Stimulated activated CD4-positive, alpha-beta T cell treated with anti-CD3 and anti-CD28 coated beads, TNF-alpha, amount 100 ng/mL, for 24 hours (primary cell): ENCODE measurements around the gene PEDS1.
"Not testable (repeated sequence)": the region's sequence is repeated elsewhere in the genome, so short reads cannot be mapped to it uniquely, and the experiment has no call there.

ENCODE experiments used
- DNase-seq, 3 experiments: peaks; one replicate each; pipeline ENCODE4 v3.0.0-alpha.2; 2020; ENCODE audit warnings: low read depth in 3 of 3

PEDS1 gene

DNA sequence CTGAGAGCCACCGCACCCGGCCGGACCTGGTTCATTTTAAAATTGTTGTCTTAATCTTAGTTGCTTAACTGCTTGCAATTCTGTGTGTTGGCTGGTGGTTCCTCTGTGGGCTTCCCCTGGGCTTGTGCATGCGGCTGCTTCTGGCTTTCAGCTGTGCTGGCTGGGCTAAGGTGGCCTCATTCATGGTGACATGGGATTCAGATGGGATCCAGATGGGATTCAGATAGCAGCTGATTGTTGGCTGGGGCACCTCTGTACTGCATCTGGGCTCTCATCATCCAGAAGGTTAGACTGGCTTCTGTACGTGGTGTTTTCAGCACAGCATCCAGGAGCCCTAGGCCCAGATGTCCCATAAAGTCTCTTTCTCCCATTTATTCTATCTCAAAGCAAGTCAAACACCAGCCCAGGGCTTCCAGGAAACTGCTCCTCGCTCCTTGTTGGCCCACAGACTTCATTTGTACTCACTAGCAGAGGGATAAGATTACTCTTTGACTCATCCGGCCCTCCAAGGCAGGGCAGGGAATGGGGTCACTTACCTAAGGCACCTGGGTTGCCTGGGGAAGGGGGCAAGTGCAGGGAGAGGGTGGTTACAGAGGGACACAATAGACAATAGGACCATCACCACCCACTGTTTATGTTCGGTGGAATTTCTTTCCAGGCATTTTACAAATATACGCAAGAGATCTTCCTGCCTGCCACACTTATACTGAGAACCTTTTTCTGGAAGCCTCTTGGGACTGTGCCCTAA is 10.2 kb upstream of the PEDS1 start:
- no peak for DNase-seq

DNA sequence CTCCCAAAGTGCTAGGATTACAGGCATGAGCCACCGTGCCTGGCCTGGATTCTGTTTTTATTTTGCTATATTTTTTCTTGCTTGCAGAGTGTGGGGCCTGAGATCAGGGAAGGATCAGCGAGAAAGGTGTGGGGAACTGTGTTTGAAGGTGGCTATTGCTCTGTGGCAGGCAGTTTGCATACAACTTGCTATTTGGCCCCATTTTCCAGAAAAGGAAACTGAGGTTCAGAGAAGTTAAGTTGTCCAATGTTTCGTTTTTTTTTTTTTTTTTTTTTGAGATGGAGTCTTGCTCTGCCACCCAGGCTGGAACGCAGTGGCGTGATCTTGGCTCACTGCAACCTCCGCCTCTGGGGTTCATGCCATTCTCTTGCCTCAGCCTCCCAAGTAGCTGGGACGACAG is 8.0 kb upstream of the PEDS1 start:
- not testable (repeated sequence) for DNase-seq

DNA sequence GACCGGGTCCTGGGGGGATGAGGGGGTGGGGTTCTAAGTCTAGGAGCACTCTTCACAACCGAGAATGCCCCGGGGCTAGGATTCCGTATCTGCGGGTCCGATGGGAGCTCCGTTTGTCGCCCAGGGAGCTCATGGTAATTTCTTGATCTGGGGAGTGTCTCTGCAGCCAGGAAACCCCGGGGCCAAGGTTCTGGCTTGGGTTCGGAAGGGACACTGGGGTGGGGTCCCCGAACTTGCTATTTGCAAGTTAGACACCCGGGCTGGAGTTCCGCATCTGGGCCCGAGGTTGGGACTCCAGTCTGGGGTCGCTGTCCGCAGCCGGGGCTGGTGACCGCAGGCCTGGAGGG is 397 bp downstream of the PEDS1 start:
- no peak for DNase-seq

DNA sequence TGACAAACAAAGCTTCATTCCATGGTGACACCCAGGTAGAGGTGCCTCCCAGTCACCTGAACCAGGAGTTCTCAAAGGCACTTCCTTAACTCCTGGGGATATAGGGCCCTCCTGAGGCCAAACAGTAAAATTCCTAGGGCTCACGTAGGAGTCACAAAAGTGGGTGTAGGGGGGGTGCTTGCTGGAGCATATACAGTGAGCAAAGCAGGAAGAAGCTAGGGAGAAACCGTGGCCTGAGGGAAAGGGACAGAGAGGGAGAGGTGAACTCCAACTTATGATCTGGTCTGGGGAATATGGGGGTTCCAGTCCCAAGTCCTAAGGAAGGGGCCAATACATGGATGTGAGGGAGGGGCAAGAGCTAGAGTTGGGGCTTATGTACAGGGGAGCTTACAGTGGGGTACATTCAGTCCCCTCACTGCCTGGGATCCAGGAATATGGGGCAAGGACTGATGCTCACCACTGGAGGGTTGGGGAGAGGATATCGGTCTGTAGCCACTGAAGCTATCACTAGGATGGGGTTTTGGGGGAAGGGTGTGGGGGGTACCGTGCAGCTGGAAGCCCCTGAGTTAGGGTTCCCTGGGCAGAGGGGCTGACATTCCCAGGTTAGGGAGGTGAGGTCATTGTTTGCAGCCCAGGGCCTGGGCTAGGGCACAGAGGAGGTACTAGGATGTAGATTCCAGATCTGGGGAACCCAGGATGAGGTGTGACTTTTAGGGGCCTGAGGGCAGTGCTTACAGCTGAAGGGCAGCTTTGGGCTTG is 950 bp downstream of the PEDS1 start:
- no peak for DNase-seq

DNA sequence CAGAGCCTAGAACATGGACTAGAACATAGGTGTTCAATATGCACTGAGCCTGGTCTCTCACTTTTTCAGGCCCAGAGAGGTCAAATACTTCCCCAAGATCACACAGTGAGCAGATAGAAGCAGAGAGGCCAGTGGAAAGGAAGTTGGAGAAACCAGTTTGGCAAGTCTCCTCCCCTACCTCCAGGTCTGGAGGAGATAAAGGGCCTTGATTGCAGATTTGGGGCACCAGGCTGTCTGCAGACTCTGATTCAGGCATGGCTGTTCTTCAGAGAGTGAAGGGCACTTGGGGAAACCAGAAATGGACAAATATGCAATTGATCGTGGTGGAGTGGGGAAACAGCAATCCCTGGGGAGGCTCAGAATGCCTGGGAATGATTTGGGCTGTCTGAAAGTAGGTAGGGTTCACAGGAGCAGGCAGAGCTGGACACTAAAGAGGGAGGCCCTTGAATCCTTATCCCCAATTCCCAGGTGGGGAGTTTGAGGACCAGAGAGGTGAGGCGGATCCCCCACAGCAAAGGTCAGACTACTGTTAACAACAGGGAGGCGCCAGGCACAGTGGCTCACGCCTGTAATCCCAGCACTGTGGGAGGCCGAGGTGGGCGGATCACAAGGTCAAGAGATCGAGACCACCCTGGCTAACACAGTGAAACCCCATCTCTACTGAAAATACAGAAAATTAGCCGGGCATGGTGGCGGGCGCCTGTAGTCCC is 2.3 kb downstream of the PEDS1 start:
- no peak for DNase-seq

DNA sequence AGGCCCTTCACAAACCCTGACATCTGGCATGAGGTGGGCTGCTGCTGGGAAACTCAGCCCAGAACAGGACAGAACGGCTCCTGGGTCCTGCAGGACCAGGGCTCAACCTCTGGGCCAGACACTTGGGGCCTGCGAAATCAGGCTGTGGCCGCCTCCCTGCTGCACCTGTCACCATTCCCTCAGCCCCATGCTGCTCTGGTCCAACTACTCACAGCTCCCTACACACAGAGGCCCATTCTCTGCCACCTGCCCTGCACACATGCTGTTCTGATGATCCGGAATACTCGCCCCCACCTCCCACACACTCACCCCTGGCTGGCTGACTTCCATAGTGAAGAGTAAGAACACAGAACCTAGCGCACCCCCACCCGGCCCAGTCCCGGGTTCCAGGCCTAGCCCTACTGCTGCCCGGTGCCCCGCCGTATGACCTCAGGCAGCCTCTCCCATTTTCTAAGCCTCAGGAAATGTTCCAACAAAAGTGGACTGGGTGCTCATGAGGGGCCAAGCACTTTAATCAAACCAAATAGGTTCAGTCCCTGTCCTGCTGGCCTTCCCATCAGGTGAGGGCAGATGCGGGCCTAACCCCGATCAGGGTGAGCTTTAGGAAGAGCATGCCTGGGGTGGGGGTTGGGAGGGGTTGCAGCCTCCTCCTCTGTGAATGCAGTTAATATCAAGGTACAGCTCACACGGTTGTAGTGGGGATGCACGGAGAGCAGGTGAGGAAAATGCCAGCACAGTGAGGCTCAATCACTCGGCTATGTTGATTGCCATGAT is 3.9 kb downstream of the PEDS1 start:
- no peak for DNase-seq

DNA sequence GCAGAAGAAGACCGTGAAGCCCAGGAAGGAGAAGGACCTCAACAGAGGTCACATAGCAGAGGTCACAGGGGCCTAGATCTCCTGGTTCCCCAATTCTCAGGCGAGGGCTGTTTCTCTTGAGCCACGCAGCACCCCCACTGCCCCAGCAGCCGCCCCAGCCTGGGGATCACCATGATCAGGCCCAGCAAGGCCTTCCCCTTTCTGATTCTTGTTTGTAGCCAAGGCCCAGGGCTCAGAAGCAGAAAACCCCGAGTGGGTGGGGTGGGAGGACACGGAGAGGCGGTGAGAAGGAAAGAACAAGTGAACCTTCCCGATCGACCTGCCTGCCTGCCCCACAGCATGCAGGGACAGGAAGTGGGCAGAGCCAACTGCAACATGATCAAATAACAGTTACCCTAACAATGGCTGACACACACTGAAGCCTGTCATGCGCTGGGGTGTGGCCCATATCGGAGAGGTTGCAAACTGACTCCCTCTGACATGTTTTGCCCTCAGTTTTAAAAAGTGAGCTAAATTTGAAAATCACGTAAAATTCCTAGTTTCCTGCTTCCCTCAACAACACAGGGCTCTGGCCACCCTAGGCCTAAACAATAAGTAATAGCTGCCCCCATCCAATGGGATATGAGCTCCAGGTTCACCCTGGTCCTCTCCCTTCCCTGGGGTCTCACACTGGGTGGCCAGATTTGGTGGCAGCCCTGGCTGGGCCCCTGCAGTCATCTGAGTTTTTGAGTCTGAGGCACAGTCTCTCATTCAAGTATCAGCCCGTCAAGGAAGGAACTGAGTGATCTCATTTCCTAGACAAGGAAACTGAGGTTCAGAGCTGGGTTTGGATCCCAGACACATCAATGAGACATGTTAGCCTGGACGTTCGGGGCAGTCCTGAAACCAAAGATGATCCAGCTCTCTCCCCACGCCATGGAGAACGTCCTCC is 6.5 kb downstream of the PEDS1 start:
- peak; percentile 47 to 69 (median 59) for DNase-seq

DNA sequence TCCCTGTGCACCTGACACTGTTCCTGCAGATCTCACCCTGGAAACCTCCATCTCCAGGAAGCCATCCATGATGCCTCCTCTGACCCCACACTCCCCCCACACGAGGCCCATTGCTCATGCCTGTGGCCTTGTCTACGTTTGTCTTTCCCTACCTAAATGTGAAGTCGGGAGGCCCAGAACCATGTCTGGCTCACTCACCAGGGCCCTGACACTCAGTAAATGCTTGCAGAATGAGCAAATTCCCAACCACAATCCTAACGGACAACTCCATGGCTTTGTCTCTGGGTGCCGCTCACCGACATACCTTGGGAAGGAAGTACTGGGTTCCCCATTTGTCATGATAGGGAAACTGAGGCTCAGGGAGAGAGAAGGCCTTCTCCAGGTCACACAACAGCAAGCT is 7.3 kb downstream of the PEDS1 start:
- DNase-seq = no peak

DNA sequence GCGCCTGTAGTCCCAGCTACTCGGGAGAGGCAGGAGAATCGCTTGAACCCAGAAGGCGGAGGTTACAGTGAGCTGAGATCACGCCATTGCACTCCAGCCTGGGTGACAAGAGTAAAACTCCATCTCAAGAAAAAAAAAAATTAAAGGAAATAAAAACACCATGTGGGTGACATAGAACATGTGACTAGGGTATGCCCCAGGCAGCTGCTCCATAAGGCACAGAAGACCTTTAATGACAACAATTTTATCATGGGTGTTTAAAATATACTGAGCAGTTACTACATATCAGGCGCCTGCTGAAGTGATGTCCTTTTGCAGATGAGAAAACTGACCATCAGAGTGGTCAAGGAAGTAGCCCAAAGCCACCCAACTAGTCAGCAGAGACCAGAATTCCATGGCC is 8.0 kb downstream of the PEDS1 start:
- no peak for DNase-seq

DNA sequence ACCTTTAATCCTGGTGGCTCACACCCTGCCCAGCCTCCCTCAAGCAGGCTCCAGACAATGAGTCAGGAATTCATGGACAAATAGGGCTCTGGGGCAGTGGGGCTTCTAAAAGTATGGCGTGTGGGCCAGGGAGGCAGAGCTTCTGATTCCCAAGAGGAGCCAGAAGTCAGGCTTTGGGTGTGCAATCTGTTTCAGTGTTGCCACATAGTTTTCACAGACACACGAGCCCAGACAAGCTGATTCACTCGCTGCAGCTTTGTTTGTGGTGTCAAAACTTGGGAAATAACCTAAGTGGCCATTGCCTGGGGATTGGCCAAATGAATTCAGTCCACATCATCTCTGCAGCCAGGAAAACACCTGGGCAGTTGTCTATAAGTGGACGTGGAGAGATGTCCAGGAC is 9.2 kb downstream of the PEDS1 start:
- DNase-seq = no peak

DNA sequence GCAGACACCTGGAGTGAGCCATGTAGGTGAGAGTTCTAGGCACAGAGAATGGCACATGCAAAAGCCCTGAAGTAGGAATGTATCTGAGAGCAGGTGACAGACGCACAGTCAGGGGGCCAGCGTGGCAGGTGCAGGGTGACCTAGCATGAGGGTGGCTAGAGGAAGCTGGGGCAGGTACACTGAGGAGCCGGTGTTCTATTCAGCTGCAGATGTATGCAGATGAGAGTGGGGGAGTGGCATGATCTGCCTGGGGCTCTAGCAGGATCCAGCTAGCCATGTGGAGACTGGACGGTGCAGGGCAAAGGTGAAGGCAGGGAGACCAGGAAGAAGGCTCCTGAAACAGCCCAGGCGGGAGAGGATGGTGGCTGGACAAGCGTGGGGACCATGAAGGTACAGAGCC is 10.7 kb downstream of the PEDS1 start:
- no peak for DNase-seq

DNA sequence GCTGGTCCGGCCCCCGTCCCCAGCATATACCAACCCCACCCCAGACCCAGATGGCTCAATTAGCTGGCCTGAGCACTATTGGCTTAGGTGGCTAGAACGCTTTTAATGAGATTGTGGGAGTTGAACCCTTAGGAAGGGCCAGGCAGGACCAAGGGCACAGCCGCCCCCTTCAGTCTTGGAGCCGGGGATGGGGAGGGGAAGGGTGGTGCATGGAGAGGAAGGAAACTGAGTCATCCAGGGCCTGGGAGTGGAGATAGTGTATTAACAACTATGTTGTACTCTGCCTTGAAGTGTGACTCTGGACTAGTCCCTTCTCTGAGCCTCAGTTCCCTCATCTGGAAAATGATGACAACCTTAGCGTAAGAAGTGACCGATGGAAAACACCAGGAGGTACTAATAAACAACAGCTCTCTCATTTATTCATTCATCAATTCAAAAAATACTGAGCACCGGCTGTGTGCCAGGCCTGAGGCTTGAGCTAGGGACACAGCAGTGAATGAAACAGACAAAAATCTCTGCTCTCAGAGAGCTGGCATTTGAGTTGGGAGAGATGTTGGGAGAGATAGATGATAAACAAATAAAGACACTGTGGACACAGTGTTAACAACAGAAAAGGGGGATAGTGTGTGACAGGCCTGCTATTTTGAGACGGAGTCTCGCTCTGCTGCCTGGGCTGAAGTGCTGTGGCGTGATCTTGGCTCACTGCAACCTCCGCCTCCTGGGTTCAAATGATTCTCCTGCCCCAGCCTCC is 11.5 kb downstream of the PEDS1 start:
- DNase-seq = no peak

DNA sequence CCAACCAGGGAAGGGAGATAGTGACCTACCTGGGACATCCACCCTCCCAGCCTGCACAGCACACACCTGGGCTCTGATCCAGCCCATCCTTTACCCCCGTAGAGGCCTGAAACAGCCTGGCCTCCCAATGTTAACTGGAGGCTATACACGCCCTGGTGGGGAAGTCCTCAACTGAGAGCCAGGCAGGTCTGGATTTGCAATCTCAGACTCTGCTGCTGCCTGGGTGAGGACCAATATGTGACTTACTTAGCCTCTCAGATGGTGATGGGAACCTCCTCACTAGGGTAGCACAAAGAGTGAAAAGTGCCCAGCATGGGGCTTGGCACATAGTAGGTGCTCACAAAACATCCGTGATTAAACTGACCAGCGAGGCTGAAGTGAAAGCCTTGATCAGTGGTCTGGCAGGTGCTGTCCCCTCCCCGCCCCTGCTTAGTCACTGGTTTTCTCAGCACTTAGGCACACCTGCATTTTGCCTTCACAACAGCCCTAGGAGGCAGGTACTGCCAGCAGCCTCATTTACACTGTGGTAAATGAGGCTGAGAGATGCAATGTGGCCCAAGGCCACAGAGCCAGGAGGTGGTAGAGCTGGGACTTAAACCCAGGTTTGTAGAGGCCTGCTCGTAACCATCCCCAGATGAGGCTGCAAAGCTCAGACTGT is 12.4 kb downstream of the PEDS1 start:
- DNase-seq = no peak

DNA sequence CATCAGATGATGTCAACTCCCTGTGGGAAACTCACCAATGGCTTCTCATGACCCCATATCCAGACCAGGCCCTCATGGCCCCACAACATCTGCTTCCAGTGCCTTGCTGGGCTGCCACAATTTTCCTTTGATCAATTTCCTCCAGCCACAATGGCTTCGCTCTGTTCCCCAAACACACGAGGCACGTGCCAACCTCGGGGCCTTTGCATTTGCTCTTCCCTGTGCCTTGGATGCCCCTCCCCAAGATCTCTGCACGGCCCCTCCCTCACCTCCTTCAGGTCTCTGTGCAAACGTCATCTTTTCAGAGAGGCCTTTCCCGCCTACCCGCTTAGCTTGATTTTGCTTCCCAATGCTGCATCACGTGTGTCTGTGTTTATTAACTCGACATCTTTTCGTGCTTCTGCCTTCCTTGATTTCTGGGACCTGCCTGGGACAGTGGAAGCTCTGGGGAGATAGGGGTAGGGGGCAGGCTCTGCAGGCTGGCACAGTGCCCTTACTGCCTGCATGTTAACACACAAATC is 13.1 kb downstream of the PEDS1 start:
- DNase-seq = no peak

DNA sequence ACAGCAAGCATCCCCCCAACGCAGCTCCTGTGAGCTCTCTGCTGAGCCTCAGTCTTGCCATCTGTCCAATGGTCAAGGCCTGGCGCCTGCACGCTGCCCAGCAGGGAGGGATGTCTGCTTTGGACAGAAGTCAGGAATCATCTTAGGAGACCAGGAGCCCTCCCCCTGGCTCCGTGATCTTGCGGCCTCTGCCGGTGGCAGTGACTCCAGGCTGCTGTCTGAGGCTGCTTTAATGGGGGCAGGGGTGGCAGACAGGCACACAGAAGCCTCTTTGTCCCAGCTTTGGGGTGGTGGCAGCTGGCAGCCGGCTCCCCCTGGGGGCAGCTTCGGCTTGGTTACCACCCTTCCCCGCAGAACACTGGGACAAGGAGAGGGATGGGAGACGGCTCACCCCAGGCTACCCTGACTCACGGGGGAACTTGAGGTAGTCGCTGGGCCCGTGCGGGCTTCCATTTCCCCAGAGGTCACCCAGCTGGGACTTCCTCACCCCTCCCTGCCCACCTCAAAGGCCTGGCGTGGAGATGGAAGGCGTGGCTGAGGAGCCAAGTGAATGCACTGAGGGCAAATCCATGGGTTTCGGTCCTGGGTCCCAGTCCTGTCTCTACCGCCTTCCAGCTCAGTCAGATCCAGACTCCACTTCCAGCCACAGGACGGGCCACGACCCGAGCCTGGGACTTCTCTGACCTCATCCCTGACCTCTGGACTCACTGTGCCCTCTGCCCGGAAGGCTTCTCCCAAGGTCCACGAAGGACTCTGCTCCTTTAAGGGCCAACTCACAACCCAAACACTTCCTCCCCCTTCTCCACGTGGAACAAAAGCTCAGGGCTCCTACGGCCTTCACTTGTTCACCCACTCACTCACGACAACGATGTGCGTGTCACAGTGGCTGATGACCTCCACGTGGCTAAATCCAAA is 14.8 kb downstream of the PEDS1 start:
- no peak for DNase-seq

DNA sequence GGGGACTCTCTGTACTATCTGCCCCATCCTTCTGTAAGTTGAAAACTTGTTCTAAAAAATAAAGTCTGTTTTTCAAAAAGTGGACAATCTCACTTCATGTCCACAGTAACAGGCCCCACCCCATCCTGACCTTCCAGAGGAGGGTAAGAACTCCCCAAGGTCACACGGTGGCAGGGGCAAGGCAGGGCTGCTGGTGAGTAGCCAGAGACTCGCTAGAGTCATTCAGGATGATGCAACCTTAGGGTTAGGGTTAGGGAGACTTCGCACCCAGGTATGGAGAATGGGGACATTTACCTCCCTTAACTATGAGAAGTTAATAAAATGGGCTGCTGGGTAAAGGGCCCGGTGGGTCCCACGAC is 15.4 kb downstream of the PEDS1 start:
- DNase-seq = no peak

DNA sequence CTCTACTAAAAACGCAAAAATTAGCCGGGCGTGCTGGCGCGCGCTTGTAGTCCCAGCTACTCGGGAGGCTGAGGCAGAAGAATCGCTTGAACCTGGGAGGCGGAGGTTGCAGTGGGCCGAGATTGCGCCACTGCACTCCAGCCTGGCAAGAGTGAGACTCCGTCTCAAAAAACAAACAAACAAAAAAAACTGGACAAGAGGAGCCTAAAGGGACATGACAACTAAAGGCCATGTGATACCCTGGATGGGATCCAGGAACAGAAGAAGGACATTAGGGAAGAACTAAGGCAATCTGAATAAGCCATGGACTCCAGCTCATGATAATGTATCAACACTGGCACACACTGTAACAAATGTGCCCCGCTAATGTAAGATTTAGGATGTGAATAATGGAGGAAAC is 15.8 kb downstream of the PEDS1 start:
- not testable (repeated sequence) for DNase-seq

DNA sequence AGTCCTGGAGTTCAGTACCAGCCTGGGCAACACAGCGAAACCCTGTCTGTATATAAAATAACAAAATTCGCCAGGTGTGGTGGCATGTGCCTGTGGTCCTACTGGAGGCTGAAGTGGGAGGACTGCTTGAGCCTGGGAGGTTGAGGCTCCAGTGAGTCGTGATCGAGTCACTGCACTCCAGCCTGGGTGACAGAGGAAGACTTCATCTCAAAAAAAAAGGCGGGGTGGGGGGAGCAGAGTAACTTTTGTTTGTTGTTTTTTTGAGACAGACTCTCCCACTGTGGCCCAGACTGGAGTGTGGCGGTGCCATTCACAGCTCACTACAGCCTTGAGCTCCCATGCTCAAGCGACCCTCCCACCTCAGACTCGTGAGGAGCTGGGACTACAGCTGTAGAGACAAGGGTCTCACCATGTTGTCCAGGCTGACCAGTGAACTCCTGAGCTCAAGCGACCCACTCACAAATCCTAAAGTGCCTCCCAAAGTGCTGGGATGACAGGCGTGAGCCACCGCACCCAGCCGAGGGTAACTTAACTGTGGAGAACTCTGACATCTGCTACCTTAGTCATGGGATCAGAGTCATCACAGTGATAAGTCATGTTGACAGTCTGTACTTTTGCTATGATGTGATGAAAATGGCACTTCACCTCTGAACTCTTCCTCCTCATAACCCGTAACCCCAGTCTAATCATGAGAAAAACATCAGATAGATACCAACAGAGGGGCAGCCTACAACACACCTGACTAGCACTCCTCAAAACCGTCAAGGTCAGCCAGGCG is 16.5 kb downstream of the PEDS1 start:
- no peak for DNase-seq
